SU-DHL-6 (cell line): ENCODE results near the gene B4GALNT3.
"Not testable (repeated sequence)": the region's sequence is repeated elsewhere in the genome, so short reads cannot be mapped to it uniquely, and the experiment has no call there.

ENCODE experiments used
- H2AFZ ChIP-seq: fragments of 200-600 bp; sonication (generic); 2 replicates; pipeline ENCODE4 v1.6.1; 2014; ENCODE audit warnings: low read depth, mild to moderate bottlenecking, moderate library complexity, mixed read lengths, antibody characterized with exemption, low read length; ENCODE audit not compliant: severe bottlenecking
- H3F3A ChIP-seq: fragments of 200-600 bp; shearing (Covaris generic); 2 replicates; pipeline ENCODE4 v1.6.0; 2016; ENCODE audit warnings: antibody characterized with exemption, mild to moderate bottlenecking; ENCODE audit not compliant: insufficient read depth
- H3K27ac ChIP-seq: fragments of 200-600 bp; sonication (generic); 2 replicates; pipeline ENCODE4 v1.5.1; 2016; ENCODE audit warnings: low read depth, mild to moderate bottlenecking, low read length, moderate library complexity, mixed read lengths
- H3K27me3 ChIP-seq: fragments of 200-600 bp; sonication (generic), shearing (Covaris generic); 2 replicates; pipeline ENCODE4 v1.6.0; 2014; ENCODE audit warnings: mild to moderate bottlenecking, low read length
- H3K36me3 ChIP-seq: fragments of 200-600 bp; sonication (generic); 2 replicates; pipeline ENCODE4 v1.6.1; 2014; ENCODE audit warnings: mild to moderate bottlenecking, low read length, mixed read lengths
- H3K4me2 ChIP-seq: fragments of 300-600, 200-600 bp; shearing (Covaris generic), sonication (generic); 2 replicates; pipeline ENCODE4 v1.6.0; 2014; ENCODE audit warnings: low read length, low read depth, mild to moderate bottlenecking; ENCODE audit not compliant: poor library complexity, severe bottlenecking
- H3K4me3 ChIP-seq: fragments of 200-600 bp; sonication (generic); 2 replicates; pipeline ENCODE4 v1.5.1; 2014; ENCODE audit warnings: antibody characterized with exemption, low read length, mild to moderate bottlenecking, mixed read lengths; ENCODE audit not compliant: insufficient read depth, poor library complexity, severe bottlenecking
- H3K79me2 ChIP-seq: fragments of 200-600 bp; sonication (generic); 2 replicates; pipeline ENCODE4 v1.6.1; 2014; ENCODE audit warnings: mild to moderate bottlenecking, low read length, moderate library complexity; ENCODE audit not compliant: insufficient read depth
- H3K9ac ChIP-seq: fragments of 200-600 bp; sonication (generic); 2 replicates; pipeline ENCODE4 v1.7.0; 2014; ENCODE audit warnings: mild to moderate bottlenecking, low read length
- H3K9me2 ChIP-seq: fragments of 200-600 bp; sonication (generic); replicated peaks from 2 replicates; pipeline ENCODE4 v1.6.1; 2014; ENCODE audit warnings: low read length; ENCODE audit not compliant: insufficient read depth
- H3K9me3 ChIP-seq: fragments of 200-600 bp; sonication (generic); 2 replicates; pipeline ENCODE4 v1.6.1; 2014; ENCODE audit warnings: low read length, mixed read lengths; ENCODE audit not compliant: insufficient read depth
- H4K20me1 ChIP-seq: fragments of 200-600 bp; sonication (generic); 2 replicates; pipeline ENCODE4 v1.6.1; 2014; ENCODE audit warnings: low read depth, mild to moderate bottlenecking, antibody characterized with exemption, low read length, moderate library complexity, mixed read lengths
- CTCF ChIP-seq: fragments of 200-600 bp; sonication (generic); IDR thresholded peaks from one replicate; pipeline ENCODE4 v1.5.1; 2017; ENCODE audit warnings: antibody characterized with exemption, mild to moderate bottlenecking, low read length, moderate library complexity; ENCODE audit not compliant: insufficient read depth, poor library complexity, severe bottlenecking
- EZH2phosphoT487 ChIP-seq: fragments of 200-600 bp; sonication (generic), shearing (Covaris generic); conservative IDR thresholded peaks from 2 replicates; pipeline ENCODE4 v1.6.1; 2018; ENCODE audit warnings: mild to moderate bottlenecking, antibody characterized with exemption, low read length, moderate library complexity, mixed read lengths

B4GALNT3 gene

DNA sequence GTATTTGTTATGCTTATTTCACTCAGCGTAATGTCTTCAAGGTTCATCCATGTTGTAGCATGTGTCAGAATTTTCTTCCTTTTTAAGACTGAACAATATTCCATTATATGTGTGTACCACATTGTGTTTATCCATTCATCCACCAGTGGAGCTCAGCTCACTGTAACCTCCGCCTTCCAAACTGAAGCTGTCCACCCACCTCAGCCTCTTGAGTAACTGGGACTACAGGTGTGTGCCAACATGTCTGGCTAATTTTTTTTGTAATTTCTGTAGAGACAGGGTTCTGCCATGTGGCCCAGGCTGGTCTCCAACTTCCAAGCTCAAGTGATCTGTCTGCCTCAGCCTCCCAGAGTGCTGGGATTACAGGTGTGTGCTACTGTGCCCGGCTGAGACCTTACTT is 37.2 kb upstream of the B4GALNT3 start:
- Histone ChIP-seq H3K27ac (no peak overlapping the region), H2AFZ (no peak overlapping the region), H3K27me3 (no peaks in the 10 kb centered on the region), H3K9me2 (no peaks in the 10 kb centered on the region), H4K20me1 (no peaks in the 10 kb centered on the region), H3K79me2 (no peaks in the 10 kb centered on the region), H3K36me3 (no peaks in the 10 kb centered on the region; the same call in 1 of the 2 replicates), H3K9me3 (no peaks in the 10 kb centered on the region), H3F3A (no peaks in the 10 kb centered on the region), H3K4me3 (no peak overlapping the region), H3K9ac (no peak overlapping the region), H3K4me2 (no peak overlapping the region)
- TF ChIP-seq CTCF: no peak
- TF ChIP-seq EZH2phosphoT487: no peak

- H3K27ac ChIP-seq, H3F3A ChIP-seq, H3K27me3 ChIP-seq, H3K9me2 ChIP-seq, H3K4me3 ChIP-seq, H4K20me1 ChIP-seq, H2AFZ ChIP-seq, H3K36me3 ChIP-seq, H3K9me3 ChIP-seq, H3K79me2 ChIP-seq, H3K9ac ChIP-seq, H3K4me2 ChIP-seq: not testable (repeated sequence)
Observed at GRCh38 chr12:435737-436136, 24.0 kb upstream of the B4GALNT3 start.

GRCh38 chr12:442235-442884 is 17.4 kb upstream of the B4GALNT3 start:
- no peak overlapping the region for H2AFZ ChIP-seq
- H3K4me3 ChIP-seq: no peak overlapping the region
- H3K36me3 ChIP-seq: peaks cover 3% of the 10 kb centered on the region; the same call in 1 of the 2 replicates
- no peaks in the 10 kb centered on the region for H4K20me1 ChIP-seq
- no peaks in the 10 kb centered on the region for H3K27me3 ChIP-seq
- H3F3A ChIP-seq: no peaks in the 10 kb centered on the region
- TF ChIP-seq EZH2phosphoT487: no peak
- peak; percentile 61 for TF ChIP-seq CTCF
- H3K9me3 ChIP-seq: no peaks in the 10 kb centered on the region
- H3K4me2 ChIP-seq: no peak overlapping the region
- no peak overlapping the region for H3K27ac ChIP-seq
- no peaks in the 10 kb centered on the region for H3K79me2 ChIP-seq
- H3K9me2 ChIP-seq: no peaks in the 10 kb centered on the region
- H3K9ac ChIP-seq: no peak overlapping the region

- TF ChIP-seq EZH2phosphoT487 (no peak), CTCF (no peak)
- Histone ChIP-seq H2AFZ (no peak overlapping the region), H3K36me3 (no peaks in the 10 kb centered on the region), H3K27ac (no peak overlapping the region), H3K9me2 (no peaks in the 10 kb centered on the region), H3K4me3 (no peak overlapping the region), H3K4me2 (no peak overlapping the region), H3F3A (no peaks in the 10 kb centered on the region), H3K79me2 (no peaks in the 10 kb centered on the region), H3K27me3 (no peaks in the 10 kb centered on the region), H3K9ac (no peak overlapping the region), H4K20me1 (no peaks in the 10 kb centered on the region), H3K9me3 (no peaks in the 10 kb centered on the region)
Observed at GRCh38 chr12:447141-447540, 12.6 kb upstream of the B4GALNT3 start.
